HG03439 (cell line): ENCODE data around the gene TKFC.

ENCODE experiments used
- ATAC-seq: cut with Tn5 transposase; IDR thresholded peaks from one replicate; pipeline ENCODE4 v1.9.1; 2021; ENCODE audit warnings: mild to moderate bottlenecking, moderate library complexity; ENCODE audit not compliant: unreplicated experiment

Gene TKFC

GRCh38 chr11:61343792-61344745, 11.0 kb downstream of the TKFC start:
- ATAC-seq = no peak

- ATAC-seq = no peak
These were observed 12.2 kb downstream of the TKFC start for GRCh38 chr11:61345170-61345610.

- no peak for ATAC-seq
These were observed 13.2 kb downstream of the TKFC start for GRCh38 chr11:61345954-61346843.

- ATAC-seq = no peak
These were observed 15.0 kb downstream of the TKFC start for GRCh38 chr11:61347916-61348461.

GRCh38 chr11:61349189-61349751, 16.2 kb downstream of the TKFC start:
- no peak for ATAC-seq

GRCh38 chr11:61349916-61350315, 16.9 kb downstream of the TKFC start:
- ATAC-seq = no peak

GRCh38 chr11:61350336-61350735, 17.3 kb downstream of the TKFC start:
- no peak for ATAC-seq

GRCh38 chr11:61350803-61351202, 17.8 kb downstream of the TKFC start:
- no peak for ATAC-seq

- no peak for ATAC-seq
These were observed 19.0 kb downstream of the TKFC start for GRCh38 chr11:61352038-61352437.

- no peak for ATAC-seq
These were observed 20.4 kb downstream of the TKFC start for GRCh38 chr11:61353131-61354067.

- no peak for ATAC-seq
These were observed 21.2 kb downstream of the TKFC start for GRCh38 chr11:61354208-61354607.

- no peak for ATAC-seq
These were observed 23.7 kb downstream of the TKFC start for GRCh38 chr11:61356706-61357105.

GRCh38 chr11:61357233-61357893, 24.3 kb downstream of the TKFC start:
- peak; percentile 24 for ATAC-seq

GRCh38 chr11:61357894-61358239, 24.8 kb downstream of the TKFC start:
- ATAC-seq = no peak

- no peak for ATAC-seq
These were observed 25.5 kb downstream of the TKFC start for GRCh38 chr11:61358566-61358965.

- ATAC-seq = no peak
These were observed 26.5 kb downstream of the TKFC start for GRCh38 chr11:61359516-61359915.

- no peak for ATAC-seq
These were observed 28.3 kb downstream of the TKFC start for GRCh38 chr11:61361237-61361740.

GRCh38 chr11:61361741-61362541, 28.9 kb downstream of the TKFC start, which contains the start of the genes CYB561A3 and TMEM138:
Gene CYB561A3, minus strand, starts transcription at chr11:61361882. Its CDS starts 5,169 bp downstream, at chr11:61356713.
Gene TMEM138, plus strand, starts transcription at chr11:61362374. Its CDS starts 2,017 bp downstream, at chr11:61364391.
- peak; percentile 80 for ATAC-seq
